NOMO-1 treated with DMSO at 0.1 percent for 48 hours (cell line): ENCODE measurements around the gene ATIC.

Experiments
- DNase-seq: peaks from one replicate; lab custom pipeline; 2025; ENCODE audit not compliant: unreplicated experiment; lab: John Stamatoyannopoulos, UW

Gene ATIC

GRCh38 chr2:215374642-215375466, 63.0 kb downstream of the ATIC start:
- no peak for DNase-seq

- DNase-seq, result no peak
These were observed 63.6 kb downstream of the ATIC start for GRCh38 chr2:215375467-215375830.

- no peak for DNase-seq
These were observed 64.4 kb downstream of the ATIC start for GRCh38 chr2:215376103-215376780.

GRCh38 chr2:215377283-215377682, 65.4 kb downstream of the ATIC start:
- DNase-seq, result no peak

- no peak for DNase-seq
These were observed 66.2 kb downstream of the ATIC start for GRCh38 chr2:215378045-215378444.

- no peak for DNase-seq
These were observed 67.2 kb downstream of the ATIC start for GRCh38 chr2:215379039-215379438.

- no peak for DNase-seq
These were observed 68.1 kb downstream of the ATIC start for GRCh38 chr2:215379948-215380347.

- no peak for DNase-seq
These were observed 68.8 kb downstream of the ATIC start for GRCh38 chr2:215380699-215381098.

GRCh38 chr2:215382011-215382410, 70.2 kb downstream of the ATIC start:
- no peak for DNase-seq

GRCh38 chr2:215382480-215382879, 70.6 kb downstream of the ATIC start:
- DNase-seq, result no peak

GRCh38 chr2:215383652-215384279, 71.9 kb downstream of the ATIC start:
- DNase-seq, result no peak

- no peak for DNase-seq
These were observed 72.9 kb downstream of the ATIC start for GRCh38 chr2:215384710-215385109.

GRCh38 chr2:215386566-215386965, 74.7 kb downstream of the ATIC start:
- DNase-seq, result no peak

- DNase-seq, result no peak
These were observed 76.3 kb downstream of the ATIC start for GRCh38 chr2:215388002-215388728.

GRCh38 chr2:215390550-215390913, 78.7 kb downstream of the ATIC start:
- no peak for DNase-seq

- no peak for DNase-seq
These were observed 79.7 kb downstream of the ATIC start for GRCh38 chr2:215391531-215391930.

- DNase-seq, result no peak
These were observed 80.3 kb downstream of the ATIC start for GRCh38 chr2:215392164-215392563.

- DNase-seq, result no peak
These were observed 80.9 kb downstream of the ATIC start for GRCh38 chr2:215392687-215393270.

GRCh38 chr2:215394102-215394805, 82.4 kb downstream of the ATIC start:
- DNase-seq, result peak; percentile 15

- no peak for DNase-seq
These were observed 84.0 kb downstream of the ATIC start for GRCh38 chr2:215395687-215396460.
